HL-60 (cell line): ENCODE measurements around the gene ETV6.

Experiments used
- DNase-seq, 2 experiments: peaks; one replicate each; pipeline ENCODE4 v3.0.0-alpha.2; 2010 to 2020; ENCODE audit warnings: low read depth in 1 of 2, low spot score in 1 of 2
- H3K27ac ChIP-seq: fragments of 250-450 bp; sonication (Bioruptor Pico); replicated peaks from 2 replicates; pipeline ENCODE4 v1.5.1; 2020; ENCODE audit warnings: mild to moderate bottlenecking, moderate library complexity
- H3K27me3 ChIP-seq: fragments of 250-450 bp; sonication (Bioruptor Pico); 2 replicates; pipeline ENCODE4 v1.5.1; 2021; ENCODE audit warnings: mild to moderate bottlenecking, moderate library complexity; ENCODE audit not compliant: insufficient read depth, poor library complexity, severe bottlenecking
- H3K4me3 ChIP-seq: replicated peaks from 2 replicates; pipeline ENCODE4 v1.5.1; 2011; ENCODE audit warnings: mild to moderate bottlenecking, control low read depth, low read length; ENCODE audit not compliant: insufficient read depth
- CTCF ChIP-seq: IDR thresholded peaks from one replicate; pipeline ENCODE4 v1.5.1; 2011; ENCODE audit warnings: low read length, control low read depth, inconsistent platforms; ENCODE audit not compliant: insufficient read depth
- GABPA ChIP-seq: IDR thresholded peaks from 2 replicates; pipeline ENCODE4 v1.6.1; 2012; ENCODE audit warnings: low read depth
- POLR2AphosphoS5 ChIP-seq: IDR thresholded peaks from 2 replicates; pipeline ENCODE4 v1.6.1; 2012; ENCODE audit warnings: low read depth
- REST ChIP-seq: IDR thresholded peaks from 2 replicates; pipeline ENCODE4 v1.6.1; 2012; ENCODE audit warnings: low read depth; ENCODE audit not compliant: insufficient replicate concordance
- SPI1 ChIP-seq: IDR thresholded peaks from 2 replicates; pipeline ENCODE4 v1.6.1; 2012; ENCODE audit warnings: low read depth, mild to moderate bottlenecking, borderline replicate concordance

ETV6 gene

GRCh38 chr12:11895421-11896078 is 246.1 kb downstream of the ETV6 start:
- TF ChIP-seq POLR2AphosphoS5, result peak; percentile 68
- TF ChIP-seq SPI1, result no peak
- Histone ChIP-seq H3K27ac (peak overlapping the region; percentile 10), H3K27me3 (no peaks in the 10 kb centered on the region), H3K4me3 (no peak overlapping the region)
- peak in 1 of 2 experiments; percentile 47 for DNase-seq

- Histone ChIP-seq H3K4me3 (no peak overlapping the region), H3K27ac (no peak overlapping the region), H3K27me3 (no peaks in the 10 kb centered on the region)
- no peak for TF ChIP-seq REST
- TF ChIP-seq POLR2AphosphoS5, result no peak
- TF ChIP-seq GABPA, result no peak
- no peak for TF ChIP-seq CTCF
- TF ChIP-seq SPI1, result no peak
- DNase-seq, result no peak
These were observed 247.0 kb downstream of the ETV6 start for GRCh38 chr12:11896417-11896929.

GRCh38 chr12:11897923-11898322 is 248.4 kb downstream of the ETV6 start:
- H3K4me3 ChIP-seq, result no peak overlapping the region
- TF ChIP-seq GABPA (no peak), REST (no peak), POLR2AphosphoS5 (no peak), SPI1 (no peak), CTCF (no peak)
- no peaks in the 10 kb centered on the region for H3K27me3 ChIP-seq
- no peak for DNase-seq
- no peak overlapping the region for H3K27ac ChIP-seq

GRCh38 chr12:11901701-11902524 is 252.4 kb downstream of the ETV6 start:
- Histone ChIP-seq H3K27ac (no peak overlapping the region), H3K27me3 (no peaks in the 10 kb centered on the region), H3K4me3 (no peak overlapping the region)
- DNase-seq, result no peak
- TF ChIP-seq POLR2AphosphoS5 (no peak), CTCF (no peak), REST (no peak), SPI1 (no peak), GABPA (no peak)
